ENCODE results near the gene PDE8A. TPM values are rescaled to one million over a fixed set of nuclear protein-coding genes. Genes with fewer than 3 reads are reported as not detected.
"Not testable (repeated sequence)": the region's sequence is repeated elsewhere in the genome, so short reads cannot be mapped to it uniquely, and the experiment has no call there.

The PDE8A gene
- total and polyA plus RNA-seq, 2 experiments from 2014 or later, result 5.6 to 7.5 TPM

GRCh38 chr15:85174521-85174920 lies 192.9 kb downstream of the PDE8A start (continued):
- TF ChIP-seq ZNF462 (CRISPR knock-in tag; IDR thresholded peaks at IDR 0.05), result no peak
- TF ChIP-seq ZNF114 (CRISPR knock-in tag; IDR thresholded peaks at IDR 0.05), result no peak
- TF ChIP-seq CTCF (conservative IDR thresholded peaks at IDR 0.05; ENCODE audit: low read depth in 2 of 2), result no peak
- TF ChIP-seq EZH2phosphoT487 (IDR thresholded peaks at IDR 0.05; ENCODE audit: unreplicated experiment), result no peak
- TF ChIP-seq NANOG (IDR thresholded peaks at IDR 0.05; ENCODE audit: borderline replicate concordance), result no peak
- no peak for TF ChIP-seq JUNB (IDR thresholded peaks at IDR 0.05; ENCODE audit: unreplicated experiment)

DNA sequence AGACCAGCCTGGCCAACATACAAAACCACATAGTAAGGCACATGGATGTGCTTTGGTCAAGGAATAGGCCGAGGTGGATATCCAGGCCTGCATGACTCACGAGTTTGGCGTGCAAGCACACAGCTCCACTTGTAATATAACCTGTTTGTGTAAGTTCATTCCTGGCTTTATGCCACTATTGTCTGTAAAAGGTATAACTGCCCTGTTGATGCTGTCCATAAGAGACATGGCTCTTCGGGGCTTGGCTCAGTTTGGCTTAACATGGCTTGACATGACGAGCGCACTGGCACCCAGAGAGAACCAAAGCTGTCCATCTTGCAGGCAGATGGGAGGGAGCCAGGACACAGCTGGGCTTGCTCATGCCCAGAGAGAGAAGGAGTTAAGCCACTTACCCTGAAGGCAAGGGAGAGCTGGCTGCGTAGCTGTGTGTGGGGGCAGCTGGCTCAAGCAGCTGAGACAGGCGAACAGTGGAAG lies 195.4 kb downstream of the PDE8A start:
- H3K36me3 ChIP-seq (ENCODE audit: insufficient read depth); H3K79me2 ChIP-seq (replicated peaks; ENCODE audit: insufficient read depth); H3K4me1 Mint-ChIP-seq; H3K27me3 ChIP-seq (ENCODE audit: insufficient read depth); H2AFZ ChIP-seq; ATAC-seq; DNase-seq (ENCODE audit: low spot score); H3K27ac ChIP-seq (ENCODE audit: low read depth); H3K36me3 Mint-ChIP-seq (ENCODE audit: low read depth); H3K4me3 Mint-ChIP-seq; H3K4me1 ChIP-seq (ENCODE audit: insufficient read depth); H3F3A ChIP-seq (replicated peaks; ENCODE audit: low read depth); H3K27me3 Mint-ChIP-seq (ENCODE audit: insufficient read depth, low read depth, poor library complexity); H3K4me2 ChIP-seq; H3K27ac Mint-ChIP-seq; H4K20me1 ChIP-seq (replicated peaks; ENCODE audit: insufficient read depth); H3K9me2 ChIP-seq (ENCODE audit: insufficient read depth); H3K4me3 ChIP-seq: not testable (repeated sequence)
- H3K9me3 Mint-ChIP-seq, result peaks cover 21% of the 10 kb centered on the region
